Cardiac muscle cell (in vitro differentiated cells and primary cell): Measurements from ENCODE around the gene CYSRT1. TPM values are rescaled to one million over a fixed set of nuclear protein-coding genes. Genes with fewer than 3 reads are reported as not detected.

Source experiments
- DNase-seq, 2 donors: peaks; one replicate each; pipeline versions ENCODE4 v3.0.0 to v3.0.0-alpha.2; 2010 to 2017; ENCODE audit warnings: low read depth in 1 of 2, low spot score in 1 of 2
- H3K27ac ChIP-seq: fragments of 200-600 bp; sonication (generic); 2 replicates; pipeline ENCODE4 v1.5.1; 2016
- H3K27me3 ChIP-seq: fragments of 200-600 bp; sonication (generic); 2 replicates; pipeline ENCODE4 v1.6.0; 2016; ENCODE audit warnings: control low read depth
- H3K36me3 ChIP-seq: fragments of 200-600 bp; sonication (generic); 2 replicates; pipeline ENCODE4 v1.5.1; 2016; ENCODE audit warnings: control low read depth
- H3K4me1 ChIP-seq: fragments of 200-600 bp; sonication (generic); 2 replicates; pipeline ENCODE4 v1.8.1; 2017; ENCODE audit warnings: low read depth, mild to moderate bottlenecking, mixed run types
- H3K4me3 ChIP-seq: fragments of 200-600 bp; sonication (generic); 2 replicates; pipeline ENCODE4 v1.5.1; 2016; ENCODE audit warnings: mild to moderate bottlenecking
- H3K9me3 ChIP-seq: fragments of 200-600 bp; sonication (generic); 2 replicates; pipeline ENCODE4 v1.5.1; 2017; ENCODE audit warnings: low read depth, mild to moderate bottlenecking, control low read depth
- polyA plus RNA-seq: library from polyadenylated mRNA; unstranded; fragments of >200 nt; fragmentation: Nextera tagmentation; extraction: Ambion mirVana; gene quantifications from 2 replicates; pipeline ENCODE4 v1.2.1, GENCODE V29; 2016
- total RNA-seq: library from RNA; depleted of rRNA; stranded (reverse); fragments of >200 nt; gene quantifications from 2 replicates; pipeline ENCODE4 v1.2.3, GENCODE V29; 2016
- TF ChIP-seq, protein P1 (sequence below): IDR thresholded peaks from 2 replicates; pipeline ENCODE4 v1.5.1; 2012; ENCODE audit warnings: low read depth, mild to moderate bottlenecking, low read length

The CYSRT1 gene
- total and polyA plus RNA-seq, 2 experiments from 2014 or later, result 6.6 to 7.0 TPM

DNA sequence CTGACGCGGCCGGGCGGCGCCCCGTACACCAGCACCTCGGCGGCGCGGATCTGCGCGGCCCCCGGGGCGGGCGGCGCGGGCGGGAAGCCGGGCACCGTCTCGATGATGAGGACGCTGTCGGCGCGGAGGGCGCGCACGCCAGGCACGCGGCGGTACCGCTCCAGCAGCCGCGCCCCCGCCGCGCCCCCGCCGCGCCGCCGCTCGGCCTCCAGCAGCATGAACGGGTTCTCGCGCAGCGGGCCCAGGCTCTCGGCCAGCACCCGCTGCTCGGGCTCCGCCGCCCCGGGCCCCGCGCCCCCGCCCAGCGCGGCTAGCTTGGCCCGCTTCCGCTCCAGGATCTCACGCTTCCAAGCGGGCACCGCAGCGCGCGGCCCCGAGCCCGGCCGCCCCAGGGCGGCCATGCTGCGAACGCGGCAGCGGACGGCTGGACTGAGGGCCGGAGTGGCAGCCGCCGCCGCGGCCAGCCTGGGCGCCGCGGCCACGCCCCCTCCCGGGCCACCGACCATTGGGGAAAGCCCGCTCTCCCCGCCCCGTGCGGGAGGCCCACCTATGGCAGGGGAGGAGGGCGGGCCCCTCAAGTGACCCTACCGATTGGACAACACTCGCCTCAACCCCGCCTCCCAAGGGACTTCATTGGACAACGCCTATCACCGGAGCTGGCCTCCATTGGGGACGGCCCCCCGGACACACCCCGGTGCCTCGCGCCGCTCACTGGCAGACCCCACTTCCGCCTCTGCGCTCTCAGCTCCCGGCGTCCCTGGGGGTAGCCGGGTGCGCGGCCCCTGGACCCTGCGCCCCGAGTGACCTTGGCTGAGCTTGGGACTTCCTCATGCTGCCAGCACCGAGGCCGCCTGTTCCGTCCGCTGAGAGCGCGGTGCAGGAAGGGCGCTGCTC, 24.4 kb upstream of the CYSRT1 start, which contains the start of gene TPRN:
Gene TPRN (minus strand): TSS at position 431 of the 894 bp plus-strand sequence. CDS start 30 bp downstream, at position 401.
- peak within 1 kb of the TSS; percentile 93 for H3K27ac ChIP-seq
- TF ChIP-seq, protein P1, sequence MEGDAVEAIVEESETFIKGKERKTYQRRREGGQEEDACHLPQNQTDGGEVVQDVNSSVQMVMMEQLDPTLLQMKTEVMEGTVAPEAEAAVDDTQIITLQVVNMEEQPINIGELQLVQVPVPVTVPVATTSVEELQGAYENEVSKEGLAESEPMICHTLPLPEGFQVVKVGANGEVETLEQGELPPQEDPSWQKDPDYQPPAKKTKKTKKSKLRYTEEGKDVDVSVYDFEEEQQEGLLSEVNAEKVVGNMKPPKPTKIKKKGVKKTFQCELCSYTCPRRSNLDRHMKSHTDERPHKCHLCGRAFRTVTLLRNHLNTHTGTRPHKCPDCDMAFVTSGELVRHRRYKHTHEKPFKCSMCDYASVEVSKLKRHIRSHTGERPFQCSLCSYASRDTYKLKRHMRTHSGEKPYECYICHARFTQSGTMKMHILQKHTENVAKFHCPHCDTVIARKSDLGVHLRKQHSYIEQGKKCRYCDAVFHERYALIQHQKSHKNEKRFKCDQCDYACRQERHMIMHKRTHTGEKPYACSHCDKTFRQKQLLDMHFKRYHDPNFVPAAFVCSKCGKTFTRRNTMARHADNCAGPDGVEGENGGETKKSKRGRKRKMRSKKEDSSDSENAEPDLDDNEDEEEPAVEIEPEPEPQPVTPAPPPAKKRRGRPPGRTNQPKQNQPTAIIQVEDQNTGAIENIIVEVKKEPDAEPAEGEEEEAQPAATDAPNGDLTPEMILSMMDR, result no peak
- H3K4me3 ChIP-seq, result peak within 1 kb of the TSS; percentile 61
- peaks cover 50% of the 10 kb centered on the region for H3K4me1 ChIP-seq
- H3K9me3 ChIP-seq, result no peaks in the 10 kb centered on the region
- DNase-seq, result peak; percentile 99 to 100
- H3K27me3 ChIP-seq, result no peaks in the 10 kb centered on the region
- no peaks in the 10 kb centered on the region for H3K36me3 ChIP-seq

DNA sequence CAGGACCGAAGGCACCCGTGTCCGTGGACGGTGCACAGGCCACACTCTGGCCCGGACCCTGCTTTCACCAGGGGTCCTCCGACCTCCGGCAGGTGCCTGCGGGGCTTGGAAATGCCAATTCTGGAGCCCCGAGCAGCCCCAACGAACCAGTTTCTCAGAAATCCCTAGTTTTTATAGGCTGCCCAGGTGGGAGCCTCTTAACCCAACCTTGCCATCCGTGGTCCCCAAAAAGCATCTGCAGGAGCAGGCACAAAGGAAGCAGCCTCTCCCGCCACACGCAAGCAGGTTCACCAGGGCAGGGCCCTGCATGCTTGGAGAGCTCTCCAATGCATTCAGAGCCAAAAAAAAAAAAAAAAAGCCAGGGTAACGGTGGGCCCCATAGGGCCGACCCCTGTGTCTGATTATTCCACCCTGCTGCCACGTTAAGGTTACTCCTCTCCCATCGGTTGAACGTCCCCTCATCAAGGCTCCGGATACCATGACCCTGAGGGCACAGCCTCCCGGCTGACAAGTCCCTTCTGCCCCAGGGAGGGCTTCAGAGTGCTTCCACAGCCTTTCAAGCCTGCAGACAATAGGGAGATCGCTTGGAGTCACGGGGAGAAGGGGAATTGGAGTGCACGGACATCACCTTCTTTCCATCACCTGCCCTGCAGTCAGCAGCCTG, 23.6 kb upstream of the CYSRT1 start:
- no peaks in the 10 kb centered on the region for H3K27me3 ChIP-seq
- peak overlapping the region; percentile 93 for H3K27ac ChIP-seq
- DNase-seq, result no peak
- TF ChIP-seq, protein P1, result no peak
- peaks cover 53% of the 10 kb centered on the region for H3K4me1 ChIP-seq
- H3K36me3 ChIP-seq, result no peaks in the 10 kb centered on the region
- no peaks in the 10 kb centered on the region for H3K9me3 ChIP-seq
- peak overlapping the region; percentile 60 for H3K4me3 ChIP-seq

DNA sequence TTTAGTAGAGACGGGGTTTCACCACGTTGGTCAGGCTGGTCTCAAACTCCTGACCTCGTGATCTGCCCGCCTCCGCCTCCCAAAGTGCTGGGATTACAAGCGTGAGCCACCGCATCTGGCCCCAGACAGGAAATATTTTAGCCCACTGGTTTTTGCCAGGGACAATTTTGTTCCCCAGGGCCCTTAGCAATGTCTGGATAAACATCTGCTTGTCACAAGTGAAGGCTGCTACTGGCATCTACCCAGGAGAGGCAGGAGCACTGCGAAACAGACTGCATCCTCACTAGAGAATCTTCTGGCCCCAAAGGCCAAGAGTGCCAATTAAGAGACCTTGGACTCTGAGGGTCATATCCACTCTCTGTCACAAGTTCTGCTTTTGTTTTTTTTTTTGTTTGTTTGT, 22.0 kb upstream of the CYSRT1 start:
- no peaks in the 10 kb centered on the region for H3K27me3 ChIP-seq
- TF ChIP-seq, protein P1, result no peak
- DNase-seq, result no peak
- H3K27ac ChIP-seq, result no peak overlapping the region
- H3K9me3 ChIP-seq, result no peaks in the 10 kb centered on the region
- peaks cover 48% of the 10 kb centered on the region for H3K4me1 ChIP-seq
- no peak overlapping the region for H3K4me3 ChIP-seq
- H3K36me3 ChIP-seq, result no peaks in the 10 kb centered on the region

DNA sequence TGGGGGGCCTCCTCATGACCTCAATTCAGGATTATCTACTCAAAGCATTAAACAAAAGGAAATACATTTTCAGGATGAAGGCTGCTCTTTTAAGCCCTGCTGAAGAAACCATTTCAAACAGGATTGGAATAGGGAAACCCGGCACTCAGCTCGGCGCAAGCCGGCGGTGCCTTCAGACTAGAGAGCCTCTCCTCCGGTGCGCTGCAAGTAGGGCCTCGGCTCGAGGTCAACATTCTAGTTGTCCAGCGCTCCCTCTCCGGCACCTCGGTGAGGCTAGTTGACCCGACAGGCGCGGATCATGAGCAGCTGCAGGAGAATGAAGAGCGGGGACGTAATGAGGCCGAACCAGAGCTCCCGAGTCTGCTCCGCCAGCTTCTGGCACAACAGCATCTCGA, 20.2 kb upstream of the CYSRT1 start:
- TF ChIP-seq, protein P1, result no peak
- Histone ChIP-seq H3K27me3 (no peaks in the 10 kb centered on the region), H3K4me3 (peak overlapping the region; percentile 86), H3K36me3 (no peaks in the 10 kb centered on the region), H3K27ac (peak overlapping the region; percentile 47), H3K9me3 (no peaks in the 10 kb centered on the region), H3K4me1 (peaks cover 30% of the 10 kb centered on the region)
- DNase-seq, result no peak

DNA sequence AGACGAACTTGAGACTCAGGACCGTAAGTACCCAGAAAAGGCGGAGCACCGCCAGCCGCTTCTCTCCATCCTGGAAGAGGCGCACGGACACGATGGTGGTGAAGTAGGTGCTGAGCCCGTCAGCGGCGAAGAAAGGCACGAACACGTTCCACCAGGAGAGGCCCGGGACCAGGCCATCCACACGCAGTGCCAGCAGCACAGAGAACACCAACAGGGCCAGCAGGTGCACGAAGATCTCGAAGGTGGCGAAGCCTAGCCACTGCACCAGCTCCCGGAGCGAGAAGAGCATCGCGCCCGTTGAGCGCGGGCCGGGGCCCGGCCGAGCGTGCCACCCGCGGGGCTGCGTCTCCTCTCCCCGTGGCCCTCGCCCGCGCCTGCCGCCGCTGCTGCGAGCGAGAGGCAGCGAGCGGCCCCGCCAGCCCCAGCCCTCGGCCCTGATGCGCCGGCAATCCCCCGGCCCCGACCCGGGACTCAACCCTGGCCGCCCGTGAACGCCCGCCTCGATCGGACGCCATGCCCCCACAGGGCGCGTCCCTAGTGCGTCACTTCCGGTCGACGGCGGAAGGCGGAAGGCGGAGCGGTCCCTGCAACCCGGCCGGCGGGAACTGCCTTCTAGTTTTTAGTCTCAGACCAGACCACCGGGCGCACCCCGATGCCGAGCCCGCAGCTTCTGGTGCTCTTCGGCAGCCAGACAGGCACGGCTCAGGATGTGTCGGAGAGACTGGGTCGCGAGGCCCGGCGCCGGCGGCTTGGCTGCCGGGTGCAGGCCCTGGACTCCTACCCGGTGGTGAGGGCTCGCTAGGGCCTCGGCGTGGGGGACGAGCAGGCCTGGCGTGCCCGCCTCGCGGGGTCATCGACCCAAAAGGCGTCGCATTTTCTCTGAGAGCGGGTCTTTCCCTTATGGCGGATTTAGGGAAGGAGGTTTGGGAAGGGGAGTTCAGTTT, 19.6 kb upstream of the CYSRT1 start, which contains the start of the genes NDOR1 and TMEM203:
Gene NDOR1 (plus strand): TSS at position 575 of the 944 bp plus-strand sequence. CDS start 78 bp downstream, at position 653.
Gene TMEM203 (minus strand): TSS at position 523 of the 944 bp plus-strand sequence. CDS start 234 bp downstream, at position 289.
- H3K27me3 ChIP-seq, result no peaks in the 10 kb centered on the region
- no peaks in the 10 kb centered on the region for H3K36me3 ChIP-seq
- TF ChIP-seq, protein P1, result no peak
- no peaks in the 10 kb centered on the region for H3K9me3 ChIP-seq
- peaks cover 30% of the 10 kb centered on the region for H3K4me1 ChIP-seq
- peak within 1 kb of the TSS; percentile 86 for H3K4me3 ChIP-seq
- peak within 1 kb of the TSS; percentile 47 for H3K27ac ChIP-seq
- peak; percentile 87 to 93 for DNase-seq
